Measurements from ENCODE around the gene AP2M1.
"Not testable (repeated sequence)": the region's sequence is repeated elsewhere in the genome, so short reads cannot be mapped to it uniquely, and the experiment has no call there.

The AP2M1 gene

DNA sequence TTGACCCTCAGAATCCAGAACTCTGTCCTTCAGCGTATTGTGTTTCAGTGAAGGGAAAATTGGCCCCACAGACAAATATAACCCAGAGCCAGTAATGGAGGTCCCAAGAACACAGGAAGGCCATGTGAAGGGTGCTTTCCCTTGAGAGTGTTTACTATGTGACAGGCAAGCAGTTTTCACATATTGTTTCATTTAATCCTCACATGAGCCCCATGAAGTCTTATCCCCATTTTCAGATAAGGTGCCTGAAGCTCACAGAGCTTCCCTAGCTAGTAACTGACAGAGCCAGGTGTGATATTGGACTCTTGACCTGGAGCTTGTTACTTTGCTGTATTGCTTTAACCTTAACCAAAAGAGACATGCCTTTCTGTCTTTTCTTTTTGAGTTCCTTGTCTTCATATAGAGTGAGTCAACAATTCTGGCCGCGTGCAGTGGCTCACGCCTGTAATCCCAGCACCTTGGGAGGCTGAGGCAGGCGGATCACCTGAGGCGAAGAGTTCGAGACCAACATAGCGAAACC is 28.8 kb upstream of the AP2M1 start:
- no peak overlapping the region for H3K27ac ChIP-seq

DNA sequence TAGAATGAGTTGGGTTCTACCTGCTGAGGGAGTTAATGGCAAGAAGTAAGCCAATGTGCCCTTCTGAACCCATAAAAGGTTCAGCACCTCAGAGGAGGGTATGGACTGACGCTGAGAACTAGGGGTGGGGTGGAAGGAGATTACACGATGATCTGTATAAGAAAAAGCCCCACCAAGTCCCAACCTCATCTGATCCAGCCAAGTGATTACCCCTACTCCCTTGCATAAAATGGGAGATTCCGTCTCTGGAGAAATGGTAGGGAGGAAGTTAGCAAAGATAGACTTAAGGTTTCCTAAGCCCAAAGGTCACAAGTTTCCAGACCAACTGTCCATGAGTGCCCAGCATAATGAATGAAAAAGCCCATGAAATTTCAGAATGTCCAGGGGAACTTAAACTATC is 26.6 kb upstream of the AP2M1 start:
- Histone ChIP-seq H3K27ac (no peak overlapping the region), H3K4me3 (no peak overlapping the region)
- TF ChIP-seq, protein P1, sequence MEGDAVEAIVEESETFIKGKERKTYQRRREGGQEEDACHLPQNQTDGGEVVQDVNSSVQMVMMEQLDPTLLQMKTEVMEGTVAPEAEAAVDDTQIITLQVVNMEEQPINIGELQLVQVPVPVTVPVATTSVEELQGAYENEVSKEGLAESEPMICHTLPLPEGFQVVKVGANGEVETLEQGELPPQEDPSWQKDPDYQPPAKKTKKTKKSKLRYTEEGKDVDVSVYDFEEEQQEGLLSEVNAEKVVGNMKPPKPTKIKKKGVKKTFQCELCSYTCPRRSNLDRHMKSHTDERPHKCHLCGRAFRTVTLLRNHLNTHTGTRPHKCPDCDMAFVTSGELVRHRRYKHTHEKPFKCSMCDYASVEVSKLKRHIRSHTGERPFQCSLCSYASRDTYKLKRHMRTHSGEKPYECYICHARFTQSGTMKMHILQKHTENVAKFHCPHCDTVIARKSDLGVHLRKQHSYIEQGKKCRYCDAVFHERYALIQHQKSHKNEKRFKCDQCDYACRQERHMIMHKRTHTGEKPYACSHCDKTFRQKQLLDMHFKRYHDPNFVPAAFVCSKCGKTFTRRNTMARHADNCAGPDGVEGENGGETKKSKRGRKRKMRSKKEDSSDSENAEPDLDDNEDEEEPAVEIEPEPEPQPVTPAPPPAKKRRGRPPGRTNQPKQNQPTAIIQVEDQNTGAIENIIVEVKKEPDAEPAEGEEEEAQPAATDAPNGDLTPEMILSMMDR (IDR thresholded peaks at IDR 0.05): no peak
- DNase-seq (ENCODE audit: low spot score): no peak

More for the DNA sequence above, 28.8 kb upstream of the AP2M1 start:
- TF ChIP-seq, protein P1 (IDR thresholded peaks at IDR 0.05): no peak
- no peak overlapping the region for H3K4me3 ChIP-seq
- DNase-seq (ENCODE audit: low spot score): no peak

DNA sequence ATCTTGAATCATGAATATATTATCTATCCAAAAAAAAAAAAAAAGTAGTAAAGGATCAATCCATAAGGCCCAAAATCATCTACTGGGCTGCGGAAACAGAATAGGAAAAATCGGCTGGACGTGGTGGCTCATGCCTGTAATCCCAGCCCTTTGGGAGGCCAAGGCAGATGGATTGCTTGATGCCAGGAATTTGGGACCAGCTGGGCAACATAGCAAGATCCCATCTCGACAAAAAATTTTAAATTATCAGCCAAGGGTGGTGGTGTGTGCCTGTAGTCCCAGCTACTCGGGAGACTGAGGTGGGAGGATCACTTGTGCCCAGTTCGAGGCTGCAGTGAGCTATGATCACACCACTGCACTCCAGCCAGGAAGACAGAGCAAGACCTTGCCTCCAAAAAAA is 25.5 kb upstream of the AP2M1 start:
- no peak overlapping the region for H3K4me3 ChIP-seq
- no peak overlapping the region for H3K27ac ChIP-seq
- TF ChIP-seq, protein P1 (IDR thresholded peaks at IDR 0.05): no peak
- DNase-seq (ENCODE audit: low spot score): no peak

DNA sequence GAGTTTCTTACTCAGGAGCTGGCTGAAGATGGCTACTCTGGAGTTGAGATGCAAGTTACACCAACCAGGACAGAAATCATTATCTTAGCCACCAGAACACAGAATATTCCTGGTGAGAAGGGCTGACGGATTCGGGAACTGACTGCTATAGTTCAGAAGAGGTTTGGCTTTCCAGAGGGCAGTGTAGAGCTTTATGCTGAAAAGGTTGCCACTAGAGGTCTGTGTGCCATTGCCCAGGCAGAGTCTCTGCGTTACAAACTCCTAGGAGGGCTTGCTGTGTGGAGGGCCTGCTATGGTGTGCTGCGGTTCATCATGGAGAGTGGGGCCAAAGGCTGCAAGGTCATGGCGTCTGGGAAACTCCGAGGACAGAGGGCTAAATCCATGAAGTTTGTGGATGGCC is 24.9 kb upstream of the AP2M1 start:
- not testable (repeated sequence) for H3K4me3 ChIP-seq; H3K27ac ChIP-seq; DNase-seq (ENCODE audit: low spot score)

DNA sequence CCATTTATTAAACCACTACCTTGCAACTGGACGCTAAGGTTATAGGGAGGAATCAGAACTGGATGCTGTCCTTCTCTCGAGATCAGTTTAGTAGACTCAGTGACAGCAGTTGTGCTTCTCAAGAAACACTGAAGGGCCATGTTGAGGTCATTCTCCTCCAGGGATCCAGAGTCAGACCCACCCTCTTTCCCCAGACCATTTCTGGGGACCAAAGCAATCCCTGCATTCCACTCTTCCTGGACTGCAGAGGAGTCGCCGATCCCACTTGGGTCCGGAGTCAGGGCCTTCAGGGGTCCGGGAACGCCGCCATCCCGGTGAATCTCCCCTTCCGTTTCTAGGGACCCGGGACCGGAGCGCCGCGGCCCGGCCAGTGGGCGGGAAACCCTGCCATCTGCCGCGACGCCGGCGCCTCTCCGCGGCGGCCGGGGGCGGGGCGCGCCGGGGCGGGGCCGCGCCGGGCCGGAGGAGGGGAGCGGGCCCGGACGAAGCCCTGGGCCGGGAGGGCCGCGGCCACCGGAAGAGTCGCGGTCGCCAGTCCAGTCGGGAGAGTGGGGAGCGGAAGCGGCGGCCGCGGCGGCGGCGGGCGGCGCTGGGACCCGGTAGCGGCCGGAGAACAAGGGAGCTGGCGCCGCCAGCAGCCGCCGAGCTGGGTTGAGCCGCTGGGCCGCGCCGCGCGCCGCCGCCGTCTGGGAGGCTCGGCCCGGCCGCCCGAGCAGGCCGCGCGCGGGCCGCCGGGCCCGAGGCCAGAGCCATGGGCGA is 19.6 kb upstream of the AP2M1 start, which contains the start of gene DVL3:
DVL3 (plus strand) TSS at position 493 of the 759 bp plus-strand sequence; CDS start at position 752, 259 bp downstream.
- TF ChIP-seq, protein P1 (IDR thresholded peaks at IDR 0.05): no peak
- H3K27ac ChIP-seq: peak within 1 kb of the TSS; percentile 89 to 91
- no peak for DNase-seq (ENCODE audit: low spot score)
- peak within 1 kb of the TSS; percentile 82 for H3K4me3 ChIP-seq

DNA sequence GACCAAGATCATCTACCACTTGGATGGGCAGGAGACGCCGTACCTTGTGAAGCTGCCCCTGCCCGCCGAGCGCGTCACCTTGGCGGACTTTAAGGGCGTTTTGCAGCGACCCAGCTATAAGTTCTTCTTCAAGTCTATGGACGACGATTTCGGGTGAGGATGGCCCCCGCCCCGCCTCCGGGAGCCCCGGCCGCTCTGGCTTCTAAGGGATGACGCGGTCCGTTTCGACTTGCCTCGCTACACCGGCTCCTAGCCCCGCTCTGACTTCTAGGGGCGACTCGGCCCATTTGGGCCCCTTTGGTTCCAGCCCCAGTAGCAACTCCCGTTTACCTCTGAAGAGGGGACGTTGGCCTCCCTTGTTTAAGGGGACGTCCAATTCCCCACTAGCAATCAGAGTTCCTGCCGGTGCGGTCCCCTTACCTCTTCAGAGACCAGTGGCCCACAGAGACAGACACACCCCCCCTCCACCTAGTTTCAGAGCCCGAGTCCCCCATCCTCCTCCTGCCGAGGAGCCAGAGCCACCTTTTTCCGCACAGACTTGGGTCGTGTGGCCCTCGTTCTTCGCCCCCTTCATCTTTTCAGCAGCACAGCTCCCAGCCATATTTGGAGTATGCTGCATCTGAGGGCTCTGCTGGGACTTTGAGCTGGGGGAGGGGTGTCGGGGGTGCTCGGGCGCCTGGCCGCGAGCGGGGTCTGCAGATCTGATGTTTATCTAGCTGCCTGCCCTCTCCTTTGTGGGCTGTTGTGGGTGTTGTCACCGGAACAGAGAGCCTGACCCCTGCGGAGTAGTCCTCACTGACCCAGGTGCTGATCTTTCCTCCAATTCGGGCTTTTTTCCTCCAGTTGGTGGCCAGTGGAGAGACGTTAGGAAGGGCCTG is 18.8 kb upstream of the AP2M1 start:
- H3K27ac ChIP-seq: peak overlapping the region; percentile 89 to 91
- peak overlapping the region; percentile 82 for H3K4me3 ChIP-seq
- TF ChIP-seq, protein P1 (IDR thresholded peaks at IDR 0.05): no peak
- DNase-seq (ENCODE audit: low spot score): no peak

DNA sequence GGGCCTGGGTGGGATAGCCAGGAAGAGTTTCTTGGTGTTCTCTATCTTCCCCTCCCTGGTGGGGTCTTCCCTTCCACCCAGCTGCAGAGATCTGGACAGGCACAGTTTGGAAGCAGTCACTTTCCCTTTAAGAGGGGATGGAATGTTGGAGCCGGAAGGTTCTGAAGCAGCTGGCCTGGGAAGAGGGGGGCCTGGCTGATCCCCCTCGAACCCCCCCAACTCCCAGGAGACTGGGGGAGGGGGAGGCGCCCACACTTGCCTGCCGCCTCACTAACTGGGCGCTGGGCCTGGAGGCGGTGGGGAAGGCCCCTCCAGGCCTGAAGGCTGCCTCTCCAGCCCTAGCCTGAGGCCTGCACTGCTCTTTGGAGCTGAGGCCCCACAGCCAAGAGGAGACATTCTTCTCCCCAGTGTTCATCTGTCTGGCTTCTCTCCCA is 18.1 kb upstream of the AP2M1 start:
- Histone ChIP-seq H3K4me3 (peak overlapping the region; percentile 82), H3K27ac (peak overlapping the region; percentile 89 to 91)
- no peak for DNase-seq (ENCODE audit: low spot score)
- TF ChIP-seq, protein P1 (IDR thresholded peaks at IDR 0.05): no peak

Measured in coronary artery (tissue), 2 donors.